Sigmoid colon (tissue), 4 donors: ENCODE data around the gene LPIN2.

Experiments used
- EP300 ChIP-seq, 4 donors: sonication (generic); formaldehyde crosslinking; IDR thresholded peaks; one replicate each; pipeline ENCODE4 v1.6.1; 2017; ENCODE audit warnings: antibody characterized with exemption in 4 of 4
- POLR2A ChIP-seq, 2 donors: fragments of 450-650 bp; IDR thresholded peaks; one replicate each; pipeline ENCODE4 v1.6.1; 2016; ENCODE audit warnings: antibody characterized with exemption in 2 of 2, mild to moderate bottlenecking in 2 of 2, moderate library complexity in 2 of 2
- POLR2AphosphoS5 ChIP-seq, 4 donors: sonication (generic); formaldehyde crosslinking; IDR thresholded peaks; one replicate each; pipeline ENCODE4 v1.6.1; 2017; ENCODE audit warnings: antibody characterized with exemption in 4 of 4
- TF ChIP-seq, protein P1 (sequence below), 4 experiments: fragments of 450-650 bp in 3 of 4; fragments of 200-600 bp in 1 of 4; IDR thresholded peaks; one replicate each; pipeline ENCODE4 v1.5.1; 2016 to 2019; ENCODE audit warnings: antibody characterized with exemption in 4 of 4, mild to moderate bottlenecking in 3 of 4, moderate library complexity in 2 of 4

DNA sequence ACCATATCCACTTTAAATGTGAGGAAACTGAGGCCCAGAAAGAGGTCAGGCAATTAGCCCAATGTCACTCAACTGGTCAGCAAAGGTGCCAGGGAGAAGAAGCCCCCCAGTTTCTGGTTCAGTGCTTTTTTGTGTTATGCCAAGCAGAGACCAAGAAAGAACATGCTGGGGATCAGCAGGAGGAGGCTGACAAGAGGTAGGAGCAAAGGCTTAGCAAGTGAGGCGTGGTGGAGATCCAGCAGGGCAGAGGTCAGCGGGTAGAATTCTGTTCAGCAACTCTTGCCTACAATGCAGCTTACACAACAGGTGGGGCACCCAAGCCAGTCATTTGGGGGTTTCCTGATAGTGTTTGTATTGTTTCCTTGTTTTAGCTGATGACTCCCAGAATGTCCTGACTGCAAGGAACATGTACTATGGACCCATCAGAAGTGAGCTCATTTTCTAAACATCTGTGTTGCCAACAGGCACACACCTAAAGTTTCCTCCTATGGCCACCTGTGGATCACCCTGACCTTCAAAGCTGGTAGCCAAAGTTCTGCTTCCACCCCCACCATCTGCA lies 28.2 kb downstream of the LPIN2 start:
- TF ChIP-seq, protein P1, sequence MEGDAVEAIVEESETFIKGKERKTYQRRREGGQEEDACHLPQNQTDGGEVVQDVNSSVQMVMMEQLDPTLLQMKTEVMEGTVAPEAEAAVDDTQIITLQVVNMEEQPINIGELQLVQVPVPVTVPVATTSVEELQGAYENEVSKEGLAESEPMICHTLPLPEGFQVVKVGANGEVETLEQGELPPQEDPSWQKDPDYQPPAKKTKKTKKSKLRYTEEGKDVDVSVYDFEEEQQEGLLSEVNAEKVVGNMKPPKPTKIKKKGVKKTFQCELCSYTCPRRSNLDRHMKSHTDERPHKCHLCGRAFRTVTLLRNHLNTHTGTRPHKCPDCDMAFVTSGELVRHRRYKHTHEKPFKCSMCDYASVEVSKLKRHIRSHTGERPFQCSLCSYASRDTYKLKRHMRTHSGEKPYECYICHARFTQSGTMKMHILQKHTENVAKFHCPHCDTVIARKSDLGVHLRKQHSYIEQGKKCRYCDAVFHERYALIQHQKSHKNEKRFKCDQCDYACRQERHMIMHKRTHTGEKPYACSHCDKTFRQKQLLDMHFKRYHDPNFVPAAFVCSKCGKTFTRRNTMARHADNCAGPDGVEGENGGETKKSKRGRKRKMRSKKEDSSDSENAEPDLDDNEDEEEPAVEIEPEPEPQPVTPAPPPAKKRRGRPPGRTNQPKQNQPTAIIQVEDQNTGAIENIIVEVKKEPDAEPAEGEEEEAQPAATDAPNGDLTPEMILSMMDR (IDR thresholded peaks at IDR 0.05) = no peak
- no peak for TF ChIP-seq POLR2AphosphoS5 (IDR thresholded peaks at IDR 0.05)
- no peak for TF ChIP-seq EP300 (IDR thresholded peaks at IDR 0.05)
- TF ChIP-seq POLR2A (IDR thresholded peaks at IDR 0.05) = no peak
